WTC11 (cell line): ENCODE data around the gene FOXD3.

Source experiments
- CTCF ChIP-seq: fragments of 200-600 bp; IDR thresholded peaks from 2 replicates; pipeline ENCODE4 v1.8.0; 2022; ENCODE audit warnings: antibody characterized with exemption
- FOXP4 ChIP-seq: sonication (generic); formaldehyde crosslinking; IDR thresholded peaks from 2 replicates; pipeline ENCODE4 v1.8.0; 2022; ENCODE audit warnings: mild to moderate bottlenecking, missing genetic modification reagents
- GABPB1 ChIP-seq: sonication (generic); formaldehyde crosslinking; IDR thresholded peaks from 2 replicates; pipeline ENCODE4 v1.8.1; 2023; ENCODE audit warnings: mild to moderate bottlenecking, missing genetic modification reagents
- USF2 ChIP-seq: sonication (generic); formaldehyde crosslinking; IDR thresholded peaks from 2 replicates; pipeline ENCODE4 v1.8.1; 2023; ENCODE audit warnings: mild to moderate bottlenecking, missing genetic modification reagents, moderate library complexity
- TF ChIP-seq, protein P1 (sequence below): sonication (generic); formaldehyde crosslinking; IDR thresholded peaks from 2 replicates; pipeline ENCODE4 v1.8.0; 2022; ENCODE audit warnings: mild to moderate bottlenecking, missing genetic modification reagents
- TF ChIP-seq, protein P2 (sequence below): sonication (generic); formaldehyde crosslinking; IDR thresholded peaks from 2 replicates; pipeline ENCODE4 v1.8.1; 2022; ENCODE audit warnings: mild to moderate bottlenecking, missing genetic modification reagents, moderate library complexity, borderline replicate concordance

GRCh38 chr1:63319046-63320021 is 3.0 kb upstream of the FOXD3 start:
- TF ChIP-seq FOXP4 (CRISPR knock-in tag) (no peak), CTCF (no peak), GABPB1 (CRISPR knock-in tag) (no peak), USF2 (CRISPR knock-in tag) (no peak)
- TF ChIP-seq, protein P1, sequence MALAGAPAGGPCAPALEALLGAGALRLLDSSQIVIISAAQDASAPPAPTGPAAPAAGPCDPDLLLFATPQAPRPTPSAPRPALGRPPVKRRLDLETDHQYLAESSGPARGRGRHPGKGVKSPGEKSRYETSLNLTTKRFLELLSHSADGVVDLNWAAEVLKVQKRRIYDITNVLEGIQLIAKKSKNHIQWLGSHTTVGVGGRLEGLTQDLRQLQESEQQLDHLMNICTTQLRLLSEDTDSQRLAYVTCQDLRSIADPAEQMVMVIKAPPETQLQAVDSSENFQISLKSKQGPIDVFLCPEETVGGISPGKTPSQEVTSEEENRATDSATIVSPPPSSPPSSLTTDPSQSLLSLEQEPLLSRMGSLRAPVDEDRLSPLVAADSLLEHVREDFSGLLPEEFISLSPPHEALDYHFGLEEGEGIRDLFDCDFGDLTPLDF (CRISPR knock-in tag): no peak
- TF ChIP-seq, protein P2, sequence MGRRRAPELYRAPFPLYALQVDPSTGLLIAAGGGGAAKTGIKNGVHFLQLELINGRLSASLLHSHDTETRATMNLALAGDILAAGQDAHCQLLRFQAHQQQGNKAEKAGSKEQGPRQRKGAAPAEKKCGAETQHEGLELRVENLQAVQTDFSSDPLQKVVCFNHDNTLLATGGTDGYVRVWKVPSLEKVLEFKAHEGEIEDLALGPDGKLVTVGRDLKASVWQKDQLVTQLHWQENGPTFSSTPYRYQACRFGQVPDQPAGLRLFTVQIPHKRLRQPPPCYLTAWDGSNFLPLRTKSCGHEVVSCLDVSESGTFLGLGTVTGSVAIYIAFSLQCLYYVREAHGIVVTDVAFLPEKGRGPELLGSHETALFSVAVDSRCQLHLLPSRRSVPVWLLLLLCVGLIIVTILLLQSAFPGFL (CRISPR knock-in tag): no peak
